Neural crest cell (in vitro differentiated cells): Measurements from ENCODE around the gene PMEPA1. TPM values are rescaled to one million over a fixed set of nuclear protein-coding genes. Genes with fewer than 3 reads are reported as not detected.

Experiments
- DNase-seq: peaks from one replicate; pipeline ENCODE4 v3.0.0; 2021; ENCODE audit warnings: low read depth, mixed read lengths, low spot score
- H3K27ac Mint-ChIP-seq: one replicate; pipeline ENCODE4 v1.8.0; 2021; ENCODE audit warnings: mild to moderate bottlenecking, mixed read lengths; ENCODE audit not compliant: unreplicated experiment
- H3K27me3 Mint-ChIP-seq: 2 replicates; pipeline ENCODE4 v1.8.0; 2021; ENCODE audit warnings: low read depth, mild to moderate bottlenecking, mixed read lengths
- H3K36me3 Mint-ChIP-seq: 2 replicates; pipeline ENCODE4 v1.8.0; 2021; ENCODE audit warnings: low read depth, mild to moderate bottlenecking, mixed read lengths
- H3K4me1 Mint-ChIP-seq: 2 replicates; pipeline ENCODE4 v1.8.0; 2021; ENCODE audit warnings: mixed read lengths
- H3K4me3 Mint-ChIP-seq: one replicate; pipeline ENCODE4 v1.8.0; 2021; ENCODE audit warnings: mild to moderate bottlenecking, mixed read lengths
- H3K9me3 Mint-ChIP-seq: 2 replicates; pipeline ENCODE4 v1.8.0; 2021; ENCODE audit warnings: mixed read lengths
- CTCF ChIP-seq: fragments of 200-600 bp; sonication (generic); conservative IDR thresholded peaks from 2 replicates; pipeline ENCODE4 v1.5.0; 2021; ENCODE audit warnings: antibody characterized with exemption, mild to moderate bottlenecking
- total RNA-seq: library from RNA; stranded (reverse); gene quantifications from 2 replicates; pipeline ENCODE4 v1.2.1, GENCODE V29; 2021

PMEPA1 gene
- total RNA-seq, 1 donor from 2014 or later = 3.2 TPM

GRCh38 chr20:57743450-57744095 lies 33.8 kb upstream of the PMEPA1 start:
- Mint-ChIP-seq H3K9me3 (no peaks in the 10 kb centered on the region), H3K4me3 (no peak overlapping the region), H3K27ac (no peak overlapping the region), H3K27me3 (peaks cover 6% of the 10 kb centered on the region), H3K4me1 (no peaks in the 10 kb centered on the region), H3K36me3 (no peaks in the 10 kb centered on the region)
- TF ChIP-seq CTCF = no peak
- DNase-seq = no peak

GRCh38 chr20:57742507-57743181 lies 32.8 kb upstream of the PMEPA1 start:
- Mint-ChIP-seq H3K27me3 (peaks cover 10% of the 10 kb centered on the region), H3K4me3 (no peak overlapping the region), H3K27ac (no peak overlapping the region), H3K9me3 (no peaks in the 10 kb centered on the region), H3K4me1 (no peaks in the 10 kb centered on the region), H3K36me3 (no peaks in the 10 kb centered on the region)
- no peak for DNase-seq
- TF ChIP-seq CTCF = no peak

- TF ChIP-seq CTCF = no peak
- no peak for DNase-seq
- Mint-ChIP-seq H3K4me1 (no peaks in the 10 kb centered on the region), H3K36me3 (no peaks in the 10 kb centered on the region), H3K27me3 (peaks cover 38% of the 10 kb centered on the region), H3K27ac (no peak overlapping the region), H3K9me3 (no peaks in the 10 kb centered on the region), H3K4me3 (no peak overlapping the region)
Measured at GRCh38 chr20:57738484-57738883, 28.7 kb upstream of the PMEPA1 start.

- no peaks in the 10 kb centered on the region for H3K9me3 Mint-ChIP-seq
- no peaks in the 10 kb centered on the region for H3K4me1 Mint-ChIP-seq
- no peak for DNase-seq
- TF ChIP-seq CTCF = no peak
- H3K36me3 Mint-ChIP-seq = no peaks in the 10 kb centered on the region
- H3K27ac Mint-ChIP-seq = no peak overlapping the region
- H3K27me3 Mint-ChIP-seq = peaks cover 41% of the 10 kb centered on the region
- H3K4me3 Mint-ChIP-seq = no peak overlapping the region
Measured at GRCh38 chr20:57738053-57738452, 28.2 kb upstream of the PMEPA1 start.

GRCh38 chr20:57737349-57737748 lies 27.5 kb upstream of the PMEPA1 start:
- DNase-seq = no peak
- Mint-ChIP-seq H3K4me3 (no peak overlapping the region), H3K36me3 (no peaks in the 10 kb centered on the region), H3K4me1 (no peaks in the 10 kb centered on the region), H3K9me3 (no peaks in the 10 kb centered on the region), H3K27ac (no peak overlapping the region), H3K27me3 (peaks cover 48% of the 10 kb centered on the region)
- no peak for TF ChIP-seq CTCF
